ENCODE results near the gene FOXE3. TPM values are rescaled to one million over a fixed set of nuclear protein-coding genes. Genes with fewer than 3 reads are reported as not detected.

Gene FOXE3
- total RNA-seq, 1 experiment from 2014 or later: not detected

DNA sequence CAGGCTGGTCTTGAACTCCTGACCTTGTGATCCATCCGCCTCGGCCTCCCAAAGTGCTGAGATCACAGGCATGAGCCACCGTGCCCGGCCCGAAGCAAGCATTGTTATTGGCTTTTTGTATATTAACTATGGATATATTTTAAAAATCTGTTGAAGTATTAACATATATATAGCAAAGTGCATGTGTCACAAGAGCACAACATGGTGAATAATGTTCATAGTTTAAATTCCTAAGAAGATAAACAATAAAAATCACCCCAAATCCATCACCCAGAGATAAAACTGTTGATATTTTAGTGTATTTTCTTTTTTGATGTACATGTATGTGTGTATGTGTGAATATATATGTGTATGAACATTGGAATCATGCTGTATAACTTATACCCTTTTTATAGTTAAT is 9.1 kb upstream of the FOXE3 start (continued):
- TF ChIP-seq ZBTB43 (CRISPR knock-in tag; IDR thresholded peaks at IDR 0.05) (no peak), MAX (CRISPR knock-in tag; IDR thresholded peaks at IDR 0.05) (no peak), ATF2 (CRISPR knock-in tag; IDR thresholded peaks at IDR 0.05; ENCODE audit: borderline replicate concordance, low read depth) (no peak), ELF4 (CRISPR knock-in tag; IDR thresholded peaks at IDR 0.05; ENCODE audit: low read depth) (no peak), ZNF671 (CRISPR knock-in tag; IDR thresholded peaks at IDR 0.05) (no peak), GTF2I (CRISPR knock-in tag; conservative IDR thresholded peaks at IDR 0.05) (no peak), E2F5 (CRISPR knock-in tag; IDR thresholded peaks at IDR 0.05) (no peak)
- TF ChIP-seq, protein P1, sequence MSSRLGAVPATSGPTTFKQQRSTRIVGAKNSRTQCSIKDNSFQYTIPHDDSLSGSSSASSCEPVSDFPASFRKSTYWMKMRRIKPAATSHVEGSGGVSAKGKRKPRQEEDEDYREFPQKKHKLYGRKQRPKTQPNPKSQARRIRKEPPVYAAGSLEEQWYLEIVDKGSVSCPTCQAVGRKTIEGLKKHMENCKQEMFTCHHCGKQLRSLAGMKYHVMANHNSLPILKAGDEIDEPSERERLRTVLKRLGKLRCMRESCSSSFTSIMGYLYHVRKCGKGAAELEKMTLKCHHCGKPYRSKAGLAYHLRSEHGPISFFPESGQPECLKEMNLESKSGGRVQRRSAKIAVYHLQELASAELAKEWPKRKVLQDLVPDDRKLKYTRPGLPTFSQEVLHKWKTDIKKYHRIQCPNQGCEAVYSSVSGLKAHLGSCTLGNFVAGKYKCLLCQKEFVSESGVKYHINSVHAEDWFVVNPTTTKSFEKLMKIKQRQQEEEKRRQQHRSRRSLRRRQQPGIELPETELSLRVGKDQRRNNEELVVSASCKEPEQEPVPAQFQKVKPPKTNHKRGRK (CRISPR knock-in tag; IDR thresholded peaks at IDR 0.05; ENCODE audit: borderline replicate concordance): no peak

DNA sequence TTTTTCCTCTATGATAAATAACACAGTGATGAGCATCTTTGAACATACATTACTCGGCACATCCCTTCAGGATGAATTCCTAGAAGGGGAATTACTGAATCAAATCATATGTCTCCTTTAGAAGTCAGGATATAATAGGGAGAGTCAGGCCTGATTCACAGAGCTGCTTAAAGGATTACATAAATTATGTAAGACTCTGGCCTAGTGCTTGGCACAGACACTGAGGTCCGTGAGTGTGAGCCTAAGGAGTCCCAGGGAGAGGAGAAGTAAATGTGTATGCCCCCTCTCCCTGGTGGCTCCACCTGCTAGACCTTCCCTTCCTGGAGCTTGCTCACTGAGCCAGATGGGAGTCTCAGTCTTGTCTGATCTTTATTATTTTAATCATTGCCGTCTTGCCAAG is 8.6 kb upstream of the FOXE3 start:
- ChIA-PET CTCF (interaction anchor here (0.6 to 3.5 kb wide), 4 partner anchors 19 to 214 kb away, joined by 3 to 10 read pairs (median 3); partner anchors contain the start of gene FOXD2), POLR2A (no interaction called here)
- H3K36me3 Mint-ChIP-seq: no peaks in the 10 kb centered on the region
- no peaks in the 10 kb centered on the region for H3K9me3 Mint-ChIP-seq
- peaks cover 43% of the 10 kb centered on the region for H3K27me3 Mint-ChIP-seq (ENCODE audit: low read depth)
- no peak for ATAC-seq
- H3K4me3 Mint-ChIP-seq: no peak overlapping the region
- H3K4me1 Mint-ChIP-seq: no peaks in the 10 kb centered on the region
- no peak for TF ChIP-seq RELA (CRISPR knock-in tag; IDR thresholded peaks at IDR 0.05; ENCODE audit: borderline replicate concordance)
- TF ChIP-seq NFYB (CRISPR knock-in tag; conservative IDR thresholded peaks at IDR 0.05; ENCODE audit: low read depth): no peak
- no peak for TF ChIP-seq HMGA2 (CRISPR knock-in tag; IDR thresholded peaks at IDR 0.05)
- no peak for TF ChIP-seq GTF2I (CRISPR knock-in tag; conservative IDR thresholded peaks at IDR 0.05)
- TF ChIP-seq, protein P2, sequence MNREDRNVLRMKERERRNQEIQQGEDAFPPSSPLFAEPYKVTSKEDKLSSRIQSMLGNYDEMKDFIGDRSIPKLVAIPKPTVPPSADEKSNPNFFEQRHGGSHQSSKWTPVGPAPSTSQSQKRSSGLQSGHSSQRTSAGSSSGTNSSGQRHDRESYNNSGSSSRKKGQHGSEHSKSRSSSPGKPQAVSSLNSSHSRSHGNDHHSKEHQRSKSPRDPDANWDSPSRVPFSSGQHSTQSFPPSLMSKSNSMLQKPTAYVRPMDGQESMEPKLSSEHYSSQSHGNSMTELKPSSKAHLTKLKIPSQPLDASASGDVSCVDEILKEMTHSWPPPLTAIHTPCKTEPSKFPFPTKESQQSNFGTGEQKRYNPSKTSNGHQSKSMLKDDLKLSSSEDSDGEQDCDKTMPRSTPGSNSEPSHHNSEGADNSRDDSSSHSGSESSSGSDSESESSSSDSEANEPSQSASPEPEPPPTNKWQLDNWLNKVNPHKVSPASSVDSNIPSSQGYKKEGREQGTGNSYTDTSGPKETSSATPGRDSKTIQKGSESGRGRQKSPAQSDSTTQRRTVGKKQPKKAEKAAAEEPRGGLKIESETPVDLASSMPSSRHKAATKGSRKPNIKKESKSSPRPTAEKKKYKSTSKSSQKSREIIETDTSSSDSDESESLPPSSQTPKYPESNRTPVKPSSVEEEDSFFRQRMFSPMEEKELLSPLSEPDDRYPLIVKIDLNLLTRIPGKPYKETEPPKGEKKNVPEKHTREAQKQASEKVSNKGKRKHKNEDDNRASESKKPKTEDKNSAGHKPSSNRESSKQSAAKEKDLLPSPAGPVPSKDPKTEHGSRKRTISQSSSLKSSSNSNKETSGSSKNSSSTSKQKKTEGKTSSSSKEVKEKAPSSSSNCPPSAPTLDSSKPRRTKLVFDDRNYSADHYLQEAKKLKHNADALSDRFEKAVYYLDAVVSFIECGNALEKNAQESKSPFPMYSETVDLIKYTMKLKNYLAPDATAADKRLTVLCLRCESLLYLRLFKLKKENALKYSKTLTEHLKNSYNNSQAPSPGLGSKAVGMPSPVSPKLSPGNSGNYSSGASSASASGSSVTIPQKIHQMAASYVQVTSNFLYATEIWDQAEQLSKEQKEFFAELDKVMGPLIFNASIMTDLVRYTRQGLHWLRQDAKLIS (CRISPR knock-in tag; IDR thresholded peaks at IDR 0.05; ENCODE audit: borderline replicate concordance): no peak
- TF ChIP-seq ZNF317 (CRISPR knock-in tag; IDR thresholded peaks at IDR 0.05; ENCODE audit: borderline replicate concordance, low read depth): no peak
- no peak for TF ChIP-seq ERG (CRISPR knock-in tag; IDR thresholded peaks at IDR 0.05)
- TF ChIP-seq, protein P3, sequence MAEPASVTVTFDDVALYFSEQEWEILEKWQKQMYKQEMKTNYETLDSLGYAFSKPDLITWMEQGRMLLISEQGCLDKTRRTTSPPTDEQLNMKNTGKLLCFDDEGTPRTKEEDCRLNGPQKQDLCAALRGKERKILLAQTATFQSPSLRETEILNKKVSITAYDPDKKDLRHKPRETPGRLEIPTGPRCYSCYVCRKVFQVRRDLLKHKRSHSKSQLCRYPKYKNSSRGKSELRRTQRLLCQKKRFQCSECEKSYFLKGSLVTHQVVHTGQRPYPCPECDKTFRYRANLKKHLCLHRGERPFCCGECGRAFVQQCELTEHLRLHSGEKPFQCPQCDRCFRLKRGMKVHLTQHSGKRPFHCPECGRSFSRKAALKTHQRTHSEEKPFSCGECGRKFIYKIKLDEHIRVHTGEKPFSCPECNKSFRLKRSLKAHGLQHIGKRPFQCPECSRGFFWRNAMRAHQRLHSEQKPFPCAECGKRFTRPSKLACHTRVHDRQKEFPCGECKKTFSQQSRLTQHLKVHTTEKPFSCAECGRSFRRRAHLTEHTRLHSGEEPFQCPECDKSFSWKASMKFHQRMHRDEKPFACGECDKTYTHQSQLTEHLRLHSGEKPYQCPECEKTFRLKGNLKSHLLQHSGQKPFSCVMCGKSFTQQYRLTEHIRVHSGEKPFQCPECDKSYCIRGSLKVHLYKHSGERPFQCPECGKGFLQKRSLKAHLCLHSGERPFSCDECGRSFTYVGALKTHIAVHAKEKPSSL (CRISPR knock-in tag; conservative IDR thresholded peaks at IDR 0.05): no peak
- TF ChIP-seq KAT7 (CRISPR knock-in tag; IDR thresholded peaks at IDR 0.05; ENCODE audit: borderline replicate concordance): no peak
- no peak for TF ChIP-seq PREB (CRISPR knock-in tag; IDR thresholded peaks at IDR 0.05; ENCODE audit: borderline replicate concordance)
- no peak for TF ChIP-seq CDX4 (CRISPR knock-in tag; IDR thresholded peaks at IDR 0.05; ENCODE audit: borderline replicate concordance)
- TF ChIP-seq ELF4 (CRISPR knock-in tag; IDR thresholded peaks at IDR 0.05; ENCODE audit: low read depth): no peak
- DNase-seq (ENCODE audit: low spot score): no peak
- H3K27ac Mint-ChIP-seq: no peak overlapping the region
